ENCODE measurements around the gene CHRNA9. TPM values are rescaled to one million over a fixed set of nuclear protein-coding genes. Genes with fewer than 3 reads are reported as not detected.

Gene CHRNA9
- polyA plus RNA-seq, 6 donors from 2014 or later, result 0.25 TPM; not detected in 5

DNA sequence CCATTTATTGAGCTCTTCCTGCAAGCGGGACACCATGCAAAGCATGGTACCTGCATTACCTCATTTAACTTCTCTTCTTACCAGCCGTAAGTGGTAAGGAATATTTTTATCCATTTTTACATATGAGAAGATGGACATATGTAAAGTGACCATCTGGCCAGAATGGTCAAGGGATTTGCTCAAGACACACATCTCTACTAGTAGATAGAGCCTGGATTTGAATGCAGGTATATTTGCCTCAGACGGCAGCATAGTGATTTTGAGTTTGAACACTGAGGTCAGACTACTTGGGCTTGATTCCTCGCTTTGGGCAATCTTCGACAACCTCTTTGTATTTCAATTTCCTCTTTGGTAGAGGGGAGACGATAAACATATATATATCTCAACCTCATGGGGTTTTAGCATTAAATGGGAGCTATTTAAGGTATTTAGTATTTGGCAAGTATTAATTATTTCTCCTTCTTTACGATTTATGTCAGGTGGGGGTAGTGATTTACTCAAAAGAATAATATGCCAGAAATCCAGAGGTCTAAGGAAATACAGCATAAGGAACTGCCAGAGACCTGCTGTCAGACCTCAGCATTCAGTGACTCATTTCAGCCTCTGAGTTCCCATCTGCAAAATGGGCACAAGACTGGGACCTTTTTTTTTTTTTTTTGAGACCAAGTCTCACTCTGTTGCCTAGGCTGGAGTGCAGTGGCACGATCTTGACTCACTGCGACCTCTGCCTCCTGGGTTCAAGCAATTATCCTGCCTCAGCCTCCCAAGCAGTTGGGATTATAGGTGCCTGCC is 34.6 kb upstream of the CHRNA9 start:
- DNase-seq (no peak), ATAC-seq (ENCODE audit: low read depth in 2 of 2) (no peak)
- Mint-ChIP-seq H3K4me3 (peak overlapping the region; percentile 13 to 89 (median 70)), H3K9me3 (peaks cover 0 to 12% (median 6%) of the 10 kb centered on the region in 7 donors), H3K36me3 (peaks cover 0 to 7% of the 10 kb centered on the region in 2 donors), H3K27me3 (no peaks in the 10 kb centered on the region), H3K4me1 (peaks cover 50 to 82% (median 67%) of the 10 kb centered on the region in 3 donors), H3K27ac (peak overlapping the region; percentile 52 to 98 (median 96))

DNA sequence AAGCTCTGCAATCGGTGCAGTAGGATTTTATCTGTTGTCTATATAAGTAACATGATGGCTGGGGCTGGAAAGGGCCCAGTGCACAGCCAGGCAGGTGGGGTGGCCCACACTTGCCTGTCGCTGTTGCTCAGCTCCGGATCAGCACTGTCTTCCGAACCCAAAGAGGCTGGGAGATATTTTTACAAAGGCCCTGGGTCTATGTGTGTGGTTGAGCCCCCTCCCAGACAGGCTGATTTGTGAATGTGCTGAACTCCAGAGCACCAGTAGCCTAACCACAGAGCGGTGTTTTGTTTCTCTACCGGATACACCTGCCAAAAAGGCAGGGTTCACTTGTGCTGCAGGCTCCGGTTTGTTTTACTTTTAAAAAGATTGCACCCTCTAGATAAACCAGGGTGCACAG is 33.5 kb upstream of the CHRNA9 start:
- Mint-ChIP-seq H3K27me3 (no peaks in the 10 kb centered on the region), H3K4me3 (peak overlapping the region; percentile 24 to 89 (median 84)), H3K27ac (peak overlapping the region; percentile 52 to 98 (median 96)), H3K9me3 (peaks cover 0 to 12% (median 6%) of the 10 kb centered on the region in 7 donors), H3K36me3 (peaks cover 0 to 7% of the 10 kb centered on the region in 2 donors), H3K4me1 (peaks cover 60 to 90% (median 77%) of the 10 kb centered on the region in 3 donors)
- peak; percentile 77 to 82 for ATAC-seq (ENCODE audit: low read depth in 2 of 2)
- peak; percentile 91 for DNase-seq

DNA sequence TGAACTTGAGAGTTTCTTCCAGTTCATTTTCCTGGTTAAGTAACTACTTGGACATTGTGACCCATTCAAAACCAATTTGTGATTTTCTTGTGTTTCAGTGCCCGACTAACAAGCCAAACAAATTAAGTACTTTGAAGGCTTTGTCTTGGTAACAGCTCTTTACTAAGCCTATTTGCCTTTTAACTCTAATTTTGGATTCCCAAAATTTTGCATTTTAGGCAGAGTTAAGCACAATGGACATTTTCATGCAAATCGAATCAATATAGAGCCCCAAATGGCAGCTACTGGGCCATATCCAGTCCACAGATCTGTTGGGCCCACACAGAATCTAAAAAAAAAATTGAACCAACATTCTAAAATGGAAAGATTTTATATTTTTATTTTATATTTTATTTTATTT is 31.4 kb upstream of the CHRNA9 start:
- peak overlapping the region in 1 of 6 donors; percentile 89 for H3K27ac Mint-ChIP-seq
- peak overlapping the region in 4 of 8 donors; percentile 20 to 87 (median 31) for H3K4me3 Mint-ChIP-seq

DNA sequence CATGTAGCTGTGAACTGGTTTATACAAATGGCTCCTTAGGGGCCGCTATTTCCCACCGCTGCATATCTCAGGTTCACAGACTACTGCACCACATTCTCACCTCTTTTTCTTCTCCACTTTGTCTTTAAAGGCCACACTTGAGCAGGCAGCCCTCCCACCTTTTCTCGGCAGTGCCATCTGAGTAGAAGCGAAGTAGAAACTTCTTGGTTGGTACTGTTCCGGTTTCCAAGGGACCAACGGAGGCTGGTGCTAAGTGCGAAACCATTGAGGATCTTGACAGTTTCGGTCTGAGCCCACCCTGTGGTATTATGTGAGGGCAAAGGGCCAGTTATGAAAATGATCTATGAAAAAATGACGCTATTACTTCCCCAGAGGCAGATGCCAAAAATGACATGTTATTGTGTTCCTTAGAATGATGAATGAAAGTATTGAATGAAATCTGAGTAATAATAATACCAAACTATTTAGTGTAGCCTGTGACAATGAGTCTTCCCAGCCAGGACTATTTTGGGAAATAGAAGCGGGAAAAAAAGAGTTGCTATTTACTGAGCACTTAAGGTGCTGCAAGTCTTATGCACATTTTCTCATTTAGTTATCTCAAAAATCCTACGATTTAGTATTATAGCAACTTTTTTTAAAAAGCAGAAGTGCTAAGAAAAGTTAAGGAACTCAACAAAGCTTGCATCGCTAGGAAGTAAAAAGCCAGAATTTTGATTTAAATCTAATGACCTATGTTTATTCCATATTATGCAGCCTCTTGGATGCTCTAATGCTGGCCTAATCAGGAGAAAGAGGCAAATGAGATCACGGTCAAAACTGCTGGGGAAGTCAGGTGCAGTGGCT is 29.6 kb upstream of the CHRNA9 start:
- DNase-seq (peak; percentile 88), ATAC-seq (ENCODE audit: low read depth in 2 of 2) (peak; percentile 41 to 53)
- Mint-ChIP-seq H3K4me1 (peaks cover 71 to 84% (median 80%) of the 10 kb centered on the region in 3 donors), H3K27me3 (no peaks in the 10 kb centered on the region), H3K36me3 (peaks cover 0 to 7% of the 10 kb centered on the region in 2 donors), H3K27ac (peak overlapping the region; percentile 95 to 100 (median 98)), H3K4me3 (peak overlapping the region; percentile 36 to 91 (median 84)), H3K9me3 (peaks cover 0 to 5% (median 2%) of the 10 kb centered on the region in 7 donors)

More for the DNA sequence above, 31.4 kb upstream of the CHRNA9 start:
- H3K9me3 Mint-ChIP-seq, result peaks cover 0 to 5% (median 2%) of the 10 kb centered on the region in 7 donors
- H3K4me1 Mint-ChIP-seq, result peaks cover 71 to 90% (median 80%) of the 10 kb centered on the region in 3 donors
- H3K27me3 Mint-ChIP-seq, result no peaks in the 10 kb centered on the region
- peaks cover 0 to 7% of the 10 kb centered on the region in 2 donors for H3K36me3 Mint-ChIP-seq
- ATAC-seq (ENCODE audit: low read depth in 2 of 2), result no peak
- DNase-seq, result no peak

DNA sequence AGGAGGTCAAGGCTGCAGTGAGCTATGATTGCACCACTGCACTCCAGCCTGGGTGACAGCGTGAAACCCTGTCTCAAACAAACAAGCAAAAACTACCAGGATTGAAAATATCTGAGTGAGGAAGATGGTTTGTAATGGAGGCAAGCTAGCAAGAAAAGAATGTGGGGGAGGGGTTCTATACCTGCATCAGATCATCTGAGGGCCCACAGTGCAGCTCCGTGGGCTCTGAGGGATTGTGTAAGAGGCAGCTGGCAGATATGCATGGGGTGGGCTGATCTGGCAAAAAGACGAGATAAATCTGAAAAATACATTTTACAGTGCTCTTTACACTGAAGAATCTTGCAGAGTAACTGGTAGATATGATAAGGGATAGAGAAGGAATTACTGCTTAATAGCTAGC is 28.9 kb upstream of the CHRNA9 start:
- Mint-ChIP-seq H3K4me3 (peak overlapping the region; percentile 36 to 91 (median 79)), H3K36me3 (peaks cover 0 to 7% of the 10 kb centered on the region in 2 donors), H3K4me1 (peaks cover 68 to 82% (median 75%) of the 10 kb centered on the region in 3 donors), H3K27me3 (no peaks in the 10 kb centered on the region), H3K9me3 (peaks cover 0 to 5% (median 2%) of the 10 kb centered on the region in 7 donors), H3K27ac (peak overlapping the region; percentile 95 to 100 (median 98))
- DNase-seq, result no peak
- ATAC-seq (ENCODE audit: low read depth in 2 of 2), result no peak

DNA sequence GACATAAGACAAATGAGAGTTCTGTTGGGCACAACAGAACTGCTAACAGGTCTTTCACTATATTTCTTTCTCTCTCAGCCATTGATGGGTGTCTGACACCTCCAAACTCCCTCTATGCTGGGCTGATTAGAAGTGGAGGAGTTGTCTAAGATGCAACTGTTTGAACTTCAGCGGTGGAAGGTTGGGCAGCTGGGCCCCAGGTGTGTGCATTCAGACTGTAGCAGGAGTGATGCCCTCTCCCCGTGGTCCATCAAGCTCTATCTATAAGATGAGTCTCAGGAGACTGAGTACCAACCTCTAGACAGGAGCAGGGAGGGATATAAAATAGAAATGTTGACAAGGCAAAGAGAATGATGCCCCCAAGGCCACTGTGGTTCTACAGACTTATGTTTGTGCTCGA is 28.2 kb upstream of the CHRNA9 start:
- DNase-seq, result no peak
- Mint-ChIP-seq H3K9me3 (peaks cover 0 to 5% (median 2%) of the 10 kb centered on the region in 7 donors), H3K4me3 (peak overlapping the region; percentile 58 to 92 (median 82)), H3K4me1 (peaks cover 70 to 82% (median 75%) of the 10 kb centered on the region in 3 donors), H3K27ac (peak overlapping the region; percentile 95 to 100 (median 98)), H3K27me3 (no peaks in the 10 kb centered on the region), H3K36me3 (peaks cover 0 to 7% of the 10 kb centered on the region in 2 donors)
- no peak for ATAC-seq (ENCODE audit: low read depth in 2 of 2)

DNA sequence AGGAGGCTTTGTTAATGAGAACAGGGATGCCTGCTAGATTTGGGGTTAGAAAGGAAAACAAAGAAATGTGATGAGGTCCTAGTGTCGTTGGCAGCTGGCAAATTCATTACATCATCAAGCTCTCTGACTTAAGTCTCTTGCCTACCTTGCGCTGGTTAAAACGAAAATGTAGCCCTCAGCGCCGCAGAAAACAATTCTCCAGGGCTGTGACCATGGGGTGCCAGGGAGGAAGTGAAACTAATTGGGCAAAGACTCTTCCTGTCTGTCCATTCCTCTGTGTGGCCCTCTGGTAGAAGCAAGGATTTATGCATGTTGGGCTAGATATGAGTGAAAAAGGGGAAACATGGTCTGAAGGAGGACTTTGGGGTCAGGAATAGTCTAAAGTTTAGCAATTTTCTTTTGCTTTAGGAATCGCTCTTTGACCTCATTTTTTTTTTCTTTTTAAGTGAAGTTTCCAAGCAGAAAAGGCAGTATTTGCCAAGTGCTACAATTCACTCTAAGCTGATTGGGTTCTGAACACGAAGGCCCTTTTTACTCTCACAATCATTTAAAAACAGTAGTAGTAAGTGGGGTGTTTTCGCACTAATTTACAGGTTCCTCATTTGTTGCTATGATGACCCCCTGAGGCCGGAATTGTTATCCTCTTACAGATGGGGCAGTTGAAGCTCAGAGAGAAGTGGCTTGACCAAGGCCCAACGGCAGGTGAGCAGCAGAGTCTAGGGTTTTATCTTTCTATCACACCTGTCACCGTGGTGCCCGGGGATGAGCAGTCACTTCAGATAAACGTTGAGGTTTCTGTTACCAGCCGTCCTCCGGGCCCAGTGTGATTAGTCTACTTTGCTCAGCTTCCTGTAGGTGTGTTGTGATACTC is 27.3 kb upstream of the CHRNA9 start:
- Mint-ChIP-seq H3K36me3 (peaks cover 0 to 3% of the 10 kb centered on the region in 2 donors), H3K4me3 (peak overlapping the region; percentile 58 to 92 (median 82)), H3K4me1 (peaks cover 67 to 82% (median 76%) of the 10 kb centered on the region in 3 donors), H3K27me3 (no peaks in the 10 kb centered on the region), H3K27ac (peak overlapping the region; percentile 95 to 100 (median 98)), H3K9me3 (peaks cover 0 to 3% (median under 1%) of the 10 kb centered on the region in 7 donors)
- ATAC-seq (ENCODE audit: low read depth in 2 of 2), result peak; percentile 64 to 67
- DNase-seq, result peak; percentile 91

DNA sequence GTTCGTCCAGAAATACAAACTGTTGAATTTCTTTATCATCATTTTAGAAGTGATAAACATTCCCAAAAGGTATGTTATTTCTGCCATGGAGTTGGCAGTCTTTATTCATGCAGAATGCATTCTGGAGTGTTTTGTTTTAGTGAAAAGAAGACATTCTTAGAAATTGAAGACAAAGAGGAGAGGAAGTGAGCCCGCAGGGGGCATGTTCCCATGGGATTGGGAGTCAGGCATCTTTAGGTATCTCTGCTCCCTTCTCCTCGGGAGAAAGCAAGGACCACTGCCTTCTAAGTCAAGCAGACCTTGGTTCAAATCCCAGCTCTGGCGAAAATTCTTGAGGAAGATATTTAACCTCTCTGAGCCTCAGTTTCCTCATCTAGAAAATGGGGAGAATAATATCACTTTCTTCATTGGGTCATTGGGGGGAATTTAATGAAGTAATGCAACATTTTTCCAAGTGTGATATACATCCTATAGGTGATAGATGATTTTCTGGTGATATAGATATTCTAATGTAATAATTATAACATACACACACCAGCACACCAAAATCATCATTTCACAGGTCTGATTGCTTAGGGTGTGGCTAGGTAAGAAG is 26.5 kb upstream of the CHRNA9 start:
- no peaks in the 10 kb centered on the region for H3K27me3 Mint-ChIP-seq
- peaks cover 65 to 80% (median 73%) of the 10 kb centered on the region in 3 donors for H3K4me1 Mint-ChIP-seq
- ATAC-seq (ENCODE audit: low read depth in 2 of 2) (no peak), DNase-seq (no peak)
- peaks cover 0 to 3% (median 0%) of the 10 kb centered on the region in 7 donors for H3K9me3 Mint-ChIP-seq
- peak overlapping the region; percentile 58 to 92 (median 82) for H3K4me3 Mint-ChIP-seq
- H3K36me3 Mint-ChIP-seq, result no peaks in the 10 kb centered on the region
- H3K27ac Mint-ChIP-seq, result peak overlapping the region; percentile 95 to 100 (median 98)

DNA sequence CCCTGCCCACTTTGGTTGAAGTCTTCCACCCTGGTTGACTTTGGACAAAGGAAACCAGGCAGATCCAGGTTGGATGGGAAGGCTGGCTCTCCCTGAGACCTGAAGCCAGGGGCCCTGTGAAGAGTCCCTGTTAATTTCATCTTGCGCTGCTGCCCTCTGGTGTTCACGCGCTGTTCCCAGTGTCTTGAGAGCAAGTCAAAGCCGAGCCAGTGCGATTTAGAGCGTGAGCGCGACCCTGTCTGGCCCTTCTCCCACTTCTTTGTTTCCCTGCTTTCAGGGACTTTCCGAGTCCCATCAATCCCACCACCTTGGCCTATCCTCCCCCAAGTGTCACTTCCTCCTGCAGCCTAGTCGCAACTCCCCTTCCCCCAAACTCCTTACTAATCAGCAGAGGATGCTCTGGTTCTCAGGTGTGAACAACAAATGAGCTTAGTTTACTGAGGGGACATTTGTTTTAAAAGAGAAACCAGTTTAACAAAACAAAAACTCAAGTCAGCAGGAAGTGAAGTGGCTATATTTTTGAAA is 25.8 kb upstream of the CHRNA9 start:
- Mint-ChIP-seq H3K27ac (peak overlapping the region; percentile 95 to 98 (median 98)), H3K9me3 (peaks cover 0 to 3% (median 0%) of the 10 kb centered on the region in 7 donors), H3K4me3 (peak overlapping the region; percentile 50 to 92 (median 78)), H3K36me3 (no peaks in the 10 kb centered on the region), H3K27me3 (no peaks in the 10 kb centered on the region), H3K4me1 (peaks cover 64 to 81% (median 73%) of the 10 kb centered on the region in 3 donors)
- peak; percentile 78 for DNase-seq
- ATAC-seq (ENCODE audit: low read depth in 2 of 2), result peak; percentile 14 to 32

DNA sequence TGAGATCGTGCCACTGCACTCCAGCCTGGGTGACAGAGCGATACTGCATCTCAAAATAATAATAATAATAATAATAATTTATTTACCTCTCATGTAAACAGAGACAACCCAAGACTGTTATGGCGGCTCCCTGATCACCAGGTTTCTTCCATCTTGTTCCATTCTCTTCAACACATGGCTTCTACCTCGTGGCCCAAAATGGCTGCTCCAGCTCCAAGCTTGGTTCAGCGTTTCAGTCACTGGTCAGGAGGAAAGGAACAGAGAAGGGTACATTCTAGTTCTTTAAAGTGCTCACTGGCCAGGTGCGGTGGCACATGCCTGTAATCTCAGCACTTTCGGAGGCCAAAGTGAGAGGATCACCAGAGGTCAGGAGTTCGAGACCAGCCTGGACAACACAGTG is 24.9 kb upstream of the CHRNA9 start:
- Mint-ChIP-seq H3K27me3 (no peaks in the 10 kb centered on the region), H3K27ac (peak overlapping the region in 2 of 6 donors; percentile 12 to 97)

DNA sequence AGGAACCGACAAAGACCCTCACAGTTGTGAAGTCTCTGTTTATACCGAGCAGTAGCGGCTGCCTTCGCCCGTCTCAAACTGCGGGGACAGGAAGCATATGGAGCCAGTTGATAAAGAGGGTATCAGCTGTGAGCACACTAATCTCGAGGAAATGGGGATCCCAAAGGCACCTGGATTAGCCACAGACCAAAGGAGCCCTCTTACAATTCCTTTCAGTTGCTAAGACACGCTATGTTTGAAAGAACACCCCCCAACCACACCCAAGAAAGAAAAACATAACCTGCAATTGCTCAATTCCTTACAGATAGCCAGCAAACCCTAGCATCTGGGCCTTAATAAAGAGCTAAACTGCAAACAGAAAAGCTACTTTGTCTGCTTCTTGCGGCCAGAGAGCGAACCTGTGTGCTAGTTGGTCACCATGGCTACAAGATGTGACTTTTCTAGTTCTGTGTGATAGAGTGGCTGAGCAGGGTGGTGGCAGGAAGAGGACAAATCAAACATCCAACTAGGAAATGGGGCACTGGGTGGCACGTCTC is 23.3 kb upstream of the CHRNA9 start:
- no peak for ATAC-seq (ENCODE audit: low read depth in 2 of 2)

More for the DNA sequence above, 24.9 kb upstream of the CHRNA9 start:
- Mint-ChIP-seq H3K36me3 (no peaks in the 10 kb centered on the region), H3K4me1 (peaks cover 55 to 71% (median 65%) of the 10 kb centered on the region in 3 donors), H3K4me3 (no peak overlapping the region), H3K9me3 (peaks cover 0 to 2% (median 0%) of the 10 kb centered on the region in 7 donors)
- ATAC-seq (ENCODE audit: low read depth in 2 of 2) (no peak), DNase-seq (no peak)

More for the DNA sequence above, 23.3 kb upstream of the CHRNA9 start:
- H3K4me3 Mint-ChIP-seq, result peak overlapping the region in 5 of 8 donors; percentile 36 to 80 (median 55)
- H3K27ac Mint-ChIP-seq, result peak overlapping the region in 5 of 6 donors; percentile 17 to 97 (median 86)
- H3K9me3 Mint-ChIP-seq, result no peaks in the 10 kb centered on the region
- no peak for DNase-seq
- H3K36me3 Mint-ChIP-seq, result no peaks in the 10 kb centered on the region
- no peaks in the 10 kb centered on the region for H3K27me3 Mint-ChIP-seq
- peaks cover 47 to 64% (median 58%) of the 10 kb centered on the region in 3 donors for H3K4me1 Mint-ChIP-seq
